ENCODE data around the gene GCK. TPM values are rescaled to one million over a fixed set of nuclear protein-coding genes. Genes with fewer than 3 reads are reported as not detected.
"Not testable (repeated sequence)": the region's sequence is repeated elsewhere in the genome, so short reads cannot be mapped to it uniquely, and the experiment has no call there.

Gene GCK
- total RNA-seq, 4 donors from 2014 or later: not detected

- TF ChIP-seq POLR2A (IDR thresholded peaks at IDR 0.05) (no peak), CTCF (IDR thresholded peaks at IDR 0.05) (no peak)
- DNase-seq: no peak
- no peaks in the 10 kb centered on the region for H3K36me3 ChIP-seq
- no peak overlapping the region for H3K27ac ChIP-seq
- H3K27me3 ChIP-seq: no peaks in the 10 kb centered on the region
- H3K4me3 ChIP-seq: no peak overlapping the region
- no peaks in the 10 kb centered on the region for H3K4me1 ChIP-seq
- H3K9me3 ChIP-seq: no peaks in the 10 kb centered on the region
Measured at GRCh38 chr7:44173911-44174693, 15.1 kb downstream of the GCK start.

- DNase-seq: no peak
Measured at GRCh38 chr7:44172803-44173424, 16.3 kb downstream of the GCK start.

GRCh38 chr7:44172352-44172751, 16.9 kb downstream of the GCK start:
- H3K4me3 ChIP-seq: no peak overlapping the region
- no peaks in the 10 kb centered on the region for H3K9me3 ChIP-seq
- H3K36me3 ChIP-seq: no peaks in the 10 kb centered on the region
- DNase-seq: no peak
- H3K27me3 ChIP-seq: no peaks in the 10 kb centered on the region
- no peaks in the 10 kb centered on the region for H3K4me1 ChIP-seq
- no peak for TF ChIP-seq CTCF (IDR thresholded peaks at IDR 0.05)
- no peak for TF ChIP-seq POLR2A (IDR thresholded peaks at IDR 0.05)
- no peak overlapping the region for H3K27ac ChIP-seq

More at GRCh38 chr7:44172803-44173424, 16.3 kb downstream of the GCK start:
- Histone ChIP-seq H3K27me3 (no peaks in the 10 kb centered on the region), H3K4me1 (no peaks in the 10 kb centered on the region), H3K9me3 (no peaks in the 10 kb centered on the region), H3K36me3 (no peaks in the 10 kb centered on the region), H3K4me3 (no peak overlapping the region), H3K27ac (no peak overlapping the region)
- TF ChIP-seq POLR2A (IDR thresholded peaks at IDR 0.05) (no peak), CTCF (IDR thresholded peaks at IDR 0.05) (no peak)

- H3K9me3 ChIP-seq, H3K27me3 ChIP-seq, H3K4me1 ChIP-seq, H3K4me3 ChIP-seq, DNase-seq, H3K36me3 ChIP-seq, H3K27ac ChIP-seq: not testable (repeated sequence)
Measured at GRCh38 chr7:44171901-44172300, 17.3 kb downstream of the GCK start.

GRCh38 chr7:44167920-44168319, 21.3 kb downstream of the GCK start:
- Histone ChIP-seq H3K4me3 (no peak overlapping the region), H3K4me1 (no peaks in the 10 kb centered on the region), H3K36me3 (no peaks in the 10 kb centered on the region), H3K27ac (no peak overlapping the region), H3K9me3 (no peaks in the 10 kb centered on the region), H3K27me3 (no peaks in the 10 kb centered on the region)
- TF ChIP-seq CTCF (IDR thresholded peaks at IDR 0.05) (no peak), POLR2A (IDR thresholded peaks at IDR 0.05) (no peak)
- no peak for DNase-seq

GRCh38 chr7:44163591-44163990, 25.6 kb downstream of the GCK start:
- Histone ChIP-seq H3K27me3 (no peaks in the 10 kb centered on the region), H3K27ac (no peak overlapping the region), H3K4me1 (no peaks in the 10 kb centered on the region), H3K9me3 (no peaks in the 10 kb centered on the region), H3K4me3 (no peak overlapping the region), H3K36me3 (no peaks in the 10 kb centered on the region)
- no peak for DNase-seq
- no peak for TF ChIP-seq POLR2A (IDR thresholded peaks at IDR 0.05)
- no peak for TF ChIP-seq CTCF (IDR thresholded peaks at IDR 0.05)

All from Peyer's patch (tissue), 4 donors.